Activated CD4-positive, alpha-beta memory T cell treated with anti-CD3 and anti-CD28 coated beads for 36 hours (primary cell): Measurements from ENCODE around the gene TMEM26. TPM values are rescaled to one million over a fixed set of nuclear protein-coding genes. Genes with fewer than 3 reads are reported as not detected.

Experiments used
- CTCF ChIA-PET: fragments of 350-600 bp; sonication (Branson Sonifier 250); formaldehyde crosslinking; loops from one replicate; lab custom pipeline; 2021; ENCODE audit warnings: antibody characterized with exemption, inconsistent platforms; lab: Charles Lee
- POLR2A ChIA-PET: fragments of 350-600 bp; sonication (Branson Sonifier 250); formaldehyde crosslinking; loops from one replicate; lab custom pipeline; 2021; ENCODE audit warnings: antibody characterized with exemption; lab: Charles Lee
- DNase-seq: peaks from one replicate; pipeline ENCODE4 v3.0.0-alpha.2; 2020
- H3K27ac Mint-ChIP-seq: one replicate; pipeline ENCODE4 v1.8.0; 2021; ENCODE audit warnings: mixed read lengths
- H3K27me3 Mint-ChIP-seq: one replicate; pipeline ENCODE4 v1.8.0; 2021; ENCODE audit warnings: mixed read lengths
- H3K36me3 Mint-ChIP-seq: one replicate; pipeline ENCODE4 v1.8.0; 2021; ENCODE audit warnings: mixed read lengths
- H3K4me1 Mint-ChIP-seq: one replicate; pipeline ENCODE4 v1.8.0; 2021; ENCODE audit warnings: low read depth, mixed read lengths
- H3K4me3 Mint-ChIP-seq: one replicate; pipeline ENCODE4 v1.8.0; 2021; ENCODE audit warnings: mild to moderate bottlenecking, mixed read lengths
- H3K9me3 Mint-ChIP-seq: one replicate; pipeline ENCODE4 v1.8.0; 2021; ENCODE audit warnings: mixed read lengths
- intact Hi-C: fragments of 100-400 bp; cut with micrococcal nuclease; formaldehyde crosslinking; loops from one replicate; pipeline ENCODE4 v1.15.1; 2023
- total RNA-seq, 2 experiments: library from RNA; stranded (reverse); gene quantifications; one replicate each; pipeline ENCODE4 v1.2.3, GENCODE V29; 2021

The TMEM26 gene
- total RNA-seq, 2 experiments from 2014 or later = not detected

GRCh38 chr10:61454541-61454940, 1.4 kb upstream of the TMEM26 start:
- no peak for DNase-seq
- peaks cover 35% of the 10 kb centered on the region for H3K27me3 Mint-ChIP-seq
- intact Hi-C loops = no loop called here
- H3K9me3 Mint-ChIP-seq = no peaks in the 10 kb centered on the region
- no peaks in the 10 kb centered on the region for H3K36me3 Mint-ChIP-seq
- H3K4me1 Mint-ChIP-seq = peaks cover 12% of the 10 kb centered on the region
- CTCF ChIA-PET = no interaction called here
- H3K4me3 Mint-ChIP-seq = no peak overlapping the region
- no peak overlapping the region for H3K27ac Mint-ChIP-seq
- POLR2A ChIA-PET = interaction anchor here (0.5 kb wide), 1 partner anchor 428 kb away, joined by 3 read pairs; no protein-coding TSS in a partner anchor

- CTCF ChIA-PET = no interaction called here
- POLR2A ChIA-PET = no interaction called here
- peaks cover 35% of the 10 kb centered on the region for H3K27me3 Mint-ChIP-seq
These were observed 980 bp downstream of the TMEM26 start for GRCh38 chr10:61452151-61452651.

GRCh38 chr10:61451357-61451756, 1.8 kb downstream of the TMEM26 start:
- CTCF ChIA-PET = no interaction called here
- H3K27ac Mint-ChIP-seq = no peak overlapping the region
- no peak for DNase-seq
- peaks cover 12% of the 10 kb centered on the region for H3K4me1 Mint-ChIP-seq
- POLR2A ChIA-PET = no interaction called here
- intact Hi-C loops = no loop called here
- no peaks in the 10 kb centered on the region for H3K9me3 Mint-ChIP-seq
- H3K36me3 Mint-ChIP-seq = no peaks in the 10 kb centered on the region
- H3K27me3 Mint-ChIP-seq = peaks cover 34% of the 10 kb centered on the region
- no peak overlapping the region for H3K4me3 Mint-ChIP-seq

More at GRCh38 chr10:61452151-61452651, 980 bp downstream of the TMEM26 start:
- intact Hi-C loops = no loop called here
- no peaks in the 10 kb centered on the region for H3K9me3 Mint-ChIP-seq
- H3K36me3 Mint-ChIP-seq = no peaks in the 10 kb centered on the region
- no peak overlapping the region for H3K27ac Mint-ChIP-seq
- H3K4me3 Mint-ChIP-seq = no peak overlapping the region
- peaks cover 12% of the 10 kb centered on the region for H3K4me1 Mint-ChIP-seq
- DNase-seq = no peak

- Mint-ChIP-seq H3K4me3 (no peak overlapping the region), H3K36me3 (no peaks in the 10 kb centered on the region), H3K27ac (no peak overlapping the region), H3K4me1 (peaks cover 12% of the 10 kb centered on the region), H3K9me3 (no peaks in the 10 kb centered on the region), H3K27me3 (peaks cover 26% of the 10 kb centered on the region)
- intact Hi-C loops = no loop called here
- no peak for DNase-seq
- POLR2A ChIA-PET = no interaction called here
- CTCF ChIA-PET = no interaction called here
These were observed 4.2 kb downstream of the TMEM26 start for GRCh38 chr10:61448841-61449600.

GRCh38 chr10:61448091-61448490, 5.1 kb downstream of the TMEM26 start:
- H3K4me1 Mint-ChIP-seq = peaks cover 12% of the 10 kb centered on the region
- POLR2A ChIA-PET = no interaction called here
- no peak overlapping the region for H3K4me3 Mint-ChIP-seq
- peaks cover 23% of the 10 kb centered on the region for H3K27me3 Mint-ChIP-seq
- no peak overlapping the region for H3K27ac Mint-ChIP-seq
- no peaks in the 10 kb centered on the region for H3K36me3 Mint-ChIP-seq
- no peak for DNase-seq
- intact Hi-C loops = no loop called here
- CTCF ChIA-PET = no interaction called here
- H3K9me3 Mint-ChIP-seq = no peaks in the 10 kb centered on the region

GRCh38 chr10:61439058-61439609, 14.0 kb downstream of the TMEM26 start:
- ChIA-PET CTCF (no interaction called here), POLR2A (no interaction called here)
- Mint-ChIP-seq H3K27ac (no peak overlapping the region), H3K27me3 (no peaks in the 10 kb centered on the region), H3K36me3 (no peaks in the 10 kb centered on the region), H3K9me3 (no peaks in the 10 kb centered on the region), H3K4me1 (peaks cover 12% of the 10 kb centered on the region), H3K4me3 (no peak overlapping the region)
- DNase-seq = no peak
- intact Hi-C loops = no loop called here

GRCh38 chr10:61438141-61438988, 14.8 kb downstream of the TMEM26 start:
- Mint-ChIP-seq H3K9me3 (no peaks in the 10 kb centered on the region), H3K27me3 (no peaks in the 10 kb centered on the region), H3K36me3 (no peaks in the 10 kb centered on the region), H3K27ac (no peak overlapping the region), H3K4me3 (no peak overlapping the region), H3K4me1 (peaks cover 12% of the 10 kb centered on the region)
- ChIA-PET POLR2A (no interaction called here), CTCF (no interaction called here)
- DNase-seq = no peak
- intact Hi-C loops = no loop called here

- Mint-ChIP-seq H3K4me1 (no peaks in the 10 kb centered on the region), H3K27ac (no peak overlapping the region), H3K9me3 (peaks cover 20% of the 10 kb centered on the region), H3K36me3 (no peaks in the 10 kb centered on the region), H3K4me3 (no peak overlapping the region), H3K27me3 (peaks cover 4% of the 10 kb centered on the region)
- no peak for DNase-seq
- CTCF ChIA-PET = no interaction called here
- POLR2A ChIA-PET = no interaction called here
- intact Hi-C loops = no loop called here
These were observed 30.0 kb downstream of the TMEM26 start for GRCh38 chr10:61423178-61423577.

GRCh38 chr10:61417661-61418060, 35.5 kb downstream of the TMEM26 start:
- no peak for DNase-seq
- H3K9me3 Mint-ChIP-seq = peaks cover 14% of the 10 kb centered on the region
- intact Hi-C loops = no loop called here
- no peaks in the 10 kb centered on the region for H3K36me3 Mint-ChIP-seq
- ChIA-PET POLR2A (no interaction called here), CTCF (no interaction called here)
- peaks cover 8% of the 10 kb centered on the region for H3K27me3 Mint-ChIP-seq
- no peaks in the 10 kb centered on the region for H3K4me1 Mint-ChIP-seq
- no peak overlapping the region for H3K4me3 Mint-ChIP-seq
- no peak overlapping the region for H3K27ac Mint-ChIP-seq

- DNase-seq = no peak
- CTCF ChIA-PET = no interaction called here
- no peak overlapping the region for H3K4me3 Mint-ChIP-seq
These were observed 37.4 kb downstream of the TMEM26 start for GRCh38 chr10:61415824-61416223.

GRCh38 chr10:61411706-61412105, 41.5 kb downstream of the TMEM26 start:
- Mint-ChIP-seq H3K4me3 (no peak overlapping the region), H3K27me3 (peaks cover 7% of the 10 kb centered on the region), H3K9me3 (no peaks in the 10 kb centered on the region), H3K4me1 (no peaks in the 10 kb centered on the region), H3K27ac (no peak overlapping the region), H3K36me3 (no peaks in the 10 kb centered on the region)
- DNase-seq = no peak
- intact Hi-C loops = no loop called here
- ChIA-PET POLR2A (no interaction called here), CTCF (no interaction called here)

More at GRCh38 chr10:61415824-61416223, 37.4 kb downstream of the TMEM26 start:
- peaks cover 8% of the 10 kb centered on the region for H3K27me3 Mint-ChIP-seq
- H3K9me3 Mint-ChIP-seq = peaks cover 8% of the 10 kb centered on the region
- H3K36me3 Mint-ChIP-seq = no peaks in the 10 kb centered on the region
- POLR2A ChIA-PET = no interaction called here
- no peaks in the 10 kb centered on the region for H3K4me1 Mint-ChIP-seq
- intact Hi-C loops = no loop called here
- no peak overlapping the region for H3K27ac Mint-ChIP-seq

GRCh38 chr10:61410353-61411070, 42.7 kb downstream of the TMEM26 start:
- Mint-ChIP-seq H3K4me1 (no peaks in the 10 kb centered on the region), H3K36me3 (no peaks in the 10 kb centered on the region), H3K4me3 (no peak overlapping the region), H3K27ac (no peak overlapping the region), H3K27me3 (peaks cover 7% of the 10 kb centered on the region), H3K9me3 (no peaks in the 10 kb centered on the region)
- DNase-seq = no peak
- intact Hi-C loops = no loop called here
- POLR2A ChIA-PET = no interaction called here
- CTCF ChIA-PET = no interaction called here
